Measurements from ENCODE around the gene NAT10.
A peak's percentile ranks its signal among the peaks of the same experiment; 100 is the strongest.

Gene NAT10

DNA sequence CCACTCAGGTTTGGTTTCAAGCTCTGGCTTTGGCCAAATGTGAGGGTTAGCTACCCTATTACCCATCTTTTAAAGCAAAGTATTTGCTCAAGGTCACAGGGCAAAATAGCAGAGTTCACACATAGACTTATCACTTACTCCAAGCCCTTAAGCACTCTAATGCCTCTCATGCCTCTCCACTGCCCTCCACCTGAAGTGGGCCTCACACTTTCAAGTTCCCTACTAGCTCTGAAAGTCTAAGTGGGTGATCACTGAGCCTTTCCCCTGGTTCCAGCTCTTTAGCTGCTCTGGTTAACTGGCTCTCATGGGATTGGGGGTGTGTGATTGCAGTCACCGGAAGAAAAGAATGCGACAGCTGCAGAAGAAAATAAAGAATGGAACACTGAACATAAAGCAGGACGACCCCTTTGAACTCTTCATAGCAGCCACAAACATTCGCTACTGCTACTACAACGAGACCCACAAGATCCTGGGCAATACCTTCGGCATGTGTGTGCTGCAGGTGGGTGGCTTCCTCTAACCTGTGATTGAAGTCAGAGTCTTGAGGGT, 6.4 kb downstream of the NAT10 start:
- no peak for DNase-seq (ENCODE audit: low spot score)

DNA sequence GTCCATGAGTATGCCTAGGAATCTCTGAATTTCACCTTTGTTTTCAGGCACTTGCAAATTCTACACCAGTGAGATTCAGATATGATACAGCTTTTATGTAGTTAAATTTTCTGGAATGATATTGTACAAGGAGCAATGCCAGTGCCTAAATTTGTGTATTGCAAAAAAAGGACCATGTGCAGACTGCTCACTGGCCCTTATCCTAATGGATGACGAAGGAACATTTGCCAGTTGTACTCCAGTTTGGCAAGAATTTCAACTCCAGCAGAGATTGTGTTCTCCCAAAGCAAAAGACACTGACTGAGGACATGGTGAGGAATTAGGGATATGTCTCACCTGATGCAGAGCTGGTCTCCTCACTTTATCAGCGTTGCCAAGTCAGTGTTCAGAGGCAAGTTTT, 8.6 kb downstream of the NAT10 start:
- DNase-seq (ENCODE audit: low spot score) = no peak

- no peak for DNase-seq (ENCODE audit: low spot score)
Observed at GRCh38 chr11:34114471-34114870, 9.0 kb downstream of the NAT10 start.

- DNase-seq (ENCODE audit: low spot score) = no peak
Observed at GRCh38 chr11:34120651-34121050, 15.2 kb downstream of the NAT10 start.

DNA sequence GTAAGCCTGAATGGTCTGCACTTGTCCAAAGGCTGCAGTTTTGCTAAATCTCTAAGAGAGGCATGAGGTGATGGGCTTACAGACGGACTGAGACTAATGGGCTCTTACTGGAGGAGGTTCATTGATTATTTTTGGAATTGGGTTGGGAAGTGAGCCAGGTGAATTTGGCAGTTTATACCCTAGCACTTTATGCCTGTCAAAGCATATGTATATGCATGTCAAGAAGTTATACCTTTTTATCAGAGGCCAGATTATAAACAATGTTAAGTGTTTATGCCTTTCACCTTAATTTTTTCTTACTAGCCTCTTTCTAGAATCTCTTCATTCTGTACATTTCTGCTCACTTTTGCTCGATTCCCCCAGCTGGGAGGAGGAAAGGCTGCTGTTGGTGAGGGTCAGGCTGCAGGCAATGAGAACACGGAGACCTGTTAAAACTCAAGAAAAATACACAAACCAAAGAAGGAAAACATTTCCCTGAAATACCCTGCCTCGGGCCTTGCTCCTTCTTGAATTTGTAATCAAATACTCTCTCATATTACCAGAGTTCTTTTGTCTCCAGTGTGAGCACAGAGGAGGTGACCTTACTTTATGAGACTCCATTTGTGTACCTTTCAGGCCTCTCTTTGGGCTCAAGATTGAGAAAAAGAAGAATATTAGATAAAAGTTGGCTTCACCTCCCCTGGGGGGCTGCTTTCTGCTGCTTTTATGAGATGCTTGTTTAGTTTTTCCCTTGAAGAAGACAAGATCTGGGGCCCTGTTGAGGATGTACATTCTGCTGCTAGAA, 19.6 kb downstream of the NAT10 start:
- no peak for DNase-seq (ENCODE audit: low spot score)

- no peak for DNase-seq (ENCODE audit: low spot score)
Observed at GRCh38 chr11:34126959-34127848, 21.8 kb downstream of the NAT10 start.

- DNase-seq (ENCODE audit: low spot score) = no peak
Observed at GRCh38 chr11:34128824-34129223, 23.4 kb downstream of the NAT10 start.

DNA sequence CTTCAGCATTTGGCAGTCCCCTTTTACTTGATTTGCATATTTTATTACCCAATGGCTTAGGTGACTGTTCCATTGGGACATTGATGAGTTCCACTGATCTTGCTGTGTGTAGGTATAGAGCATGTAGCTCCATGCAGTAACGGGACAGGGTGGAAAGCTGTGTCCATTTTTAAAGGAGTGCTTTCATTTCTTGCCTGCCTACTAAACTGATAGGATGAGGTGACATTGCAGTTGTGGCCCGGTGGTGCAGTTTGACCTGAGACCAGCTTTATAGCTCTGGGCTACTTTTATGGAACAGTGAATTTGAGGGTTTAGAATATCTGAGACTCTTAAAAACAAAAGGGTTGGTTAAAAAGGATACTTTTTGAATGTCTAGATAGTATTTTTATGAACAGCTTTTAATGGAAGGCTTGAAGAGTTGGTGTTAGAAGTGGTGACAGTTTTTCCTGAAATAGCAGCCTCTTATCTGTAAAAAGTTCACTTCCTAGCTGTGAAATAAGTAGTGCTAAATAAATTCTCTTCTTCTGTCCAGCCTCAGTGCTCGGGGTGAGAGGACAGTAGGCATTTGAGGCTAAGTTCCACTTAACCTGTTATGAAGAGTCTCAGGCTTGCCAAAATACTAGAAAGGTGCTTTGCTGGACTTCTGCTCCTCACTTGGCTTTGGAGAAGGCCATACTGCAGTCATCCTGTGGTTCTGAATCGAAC, 27.0 kb downstream of the NAT10 start:
- DNase-seq (ENCODE audit: low spot score) = no peak

GRCh38 chr11:34134765-34135164, 29.3 kb downstream of the NAT10 start:
- no peak for DNase-seq (ENCODE audit: low spot score)

GRCh38 chr11:34135439-34135838, 30.0 kb downstream of the NAT10 start:
- DNase-seq (ENCODE audit: low spot score) = no peak

GRCh38 chr11:34136420-34136819, 31.0 kb downstream of the NAT10 start:
- no peak for DNase-seq (ENCODE audit: low spot score)

GRCh38 chr11:34139346-34139745, 33.9 kb downstream of the NAT10 start:
- DNase-seq (ENCODE audit: low spot score) = no peak

DNA sequence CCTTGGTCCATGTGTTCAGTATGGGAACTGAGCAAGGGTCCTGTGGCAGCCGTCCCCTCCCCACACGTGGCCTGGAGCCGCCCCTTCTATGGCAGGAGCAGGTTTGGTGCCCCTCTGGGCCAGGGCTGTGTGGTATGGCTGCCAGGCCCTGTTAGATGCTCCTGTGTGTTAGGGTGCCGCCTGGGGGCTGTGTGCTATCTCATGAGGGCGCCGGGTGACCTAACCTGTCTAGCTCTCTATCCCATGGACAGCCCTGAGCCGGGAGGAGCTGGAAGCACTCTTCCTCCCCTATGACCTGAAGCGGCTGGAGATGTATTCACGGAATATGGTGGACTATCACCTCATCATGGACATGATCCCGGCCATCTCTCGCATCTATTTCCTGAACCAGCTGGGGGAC, 34.7 kb downstream of the NAT10 start:
- no peak for DNase-seq (ENCODE audit: low spot score)

- no peak for DNase-seq (ENCODE audit: low spot score)
Observed at GRCh38 chr11:34143048-34143447, 37.6 kb downstream of the NAT10 start.

DNA sequence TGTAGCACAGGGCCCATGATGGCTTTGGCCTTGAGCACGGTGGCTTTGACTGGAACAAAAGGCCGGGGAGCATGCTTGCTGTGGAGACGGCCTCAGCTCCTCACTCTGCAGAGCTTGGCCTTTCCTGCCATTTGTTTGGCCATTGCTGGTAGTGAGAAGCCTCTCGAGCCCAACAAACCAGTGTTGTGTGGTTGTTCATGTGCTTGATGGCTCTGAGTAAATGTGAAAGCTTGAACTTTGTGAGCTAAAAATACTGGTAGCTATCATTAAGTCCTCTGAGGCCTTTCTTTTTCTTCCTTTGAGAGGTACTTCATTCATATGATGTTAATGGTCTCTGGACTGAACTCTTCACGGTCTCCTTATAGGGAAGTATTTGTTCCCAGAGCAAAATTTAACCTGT, 39.6 kb downstream of the NAT10 start:
- DNase-seq (ENCODE audit: low spot score) = no peak

DNA sequence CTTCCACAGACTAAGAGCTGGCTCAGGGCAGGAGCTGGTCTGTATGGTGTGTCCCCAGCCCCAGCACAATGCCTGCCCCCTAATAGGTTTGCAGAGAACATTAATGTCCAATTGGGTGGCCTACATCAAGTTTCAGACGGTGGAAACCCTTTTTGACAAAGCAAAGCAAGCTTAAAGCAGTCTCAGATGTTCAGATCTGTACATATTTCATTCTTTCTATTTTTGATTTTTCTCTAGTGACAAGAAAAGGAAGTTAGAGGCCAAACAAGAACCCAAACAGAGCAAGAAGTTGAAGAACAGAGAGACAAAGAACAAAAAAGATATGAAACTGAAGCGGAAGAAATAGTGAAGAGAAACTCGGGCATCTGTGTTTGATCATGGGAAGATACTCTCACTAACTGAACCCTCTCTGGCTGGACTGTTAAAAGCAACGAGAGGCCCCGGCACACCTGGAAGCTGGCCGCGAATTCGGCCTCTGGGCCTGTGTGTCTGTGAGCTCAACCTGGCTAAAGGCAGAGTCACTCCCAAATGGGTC, 40.5 kb downstream of the NAT10 start:
- DNase-seq (ENCODE audit: low spot score) = no peak

- DNase-seq (ENCODE audit: low spot score) = no peak
Observed at GRCh38 chr11:34146411-34146810, 41.0 kb downstream of the NAT10 start.

GRCh38 chr11:34146866-34147265, 41.4 kb downstream of the NAT10 start:
- DNase-seq (ENCODE audit: low spot score) = no peak

DNA sequence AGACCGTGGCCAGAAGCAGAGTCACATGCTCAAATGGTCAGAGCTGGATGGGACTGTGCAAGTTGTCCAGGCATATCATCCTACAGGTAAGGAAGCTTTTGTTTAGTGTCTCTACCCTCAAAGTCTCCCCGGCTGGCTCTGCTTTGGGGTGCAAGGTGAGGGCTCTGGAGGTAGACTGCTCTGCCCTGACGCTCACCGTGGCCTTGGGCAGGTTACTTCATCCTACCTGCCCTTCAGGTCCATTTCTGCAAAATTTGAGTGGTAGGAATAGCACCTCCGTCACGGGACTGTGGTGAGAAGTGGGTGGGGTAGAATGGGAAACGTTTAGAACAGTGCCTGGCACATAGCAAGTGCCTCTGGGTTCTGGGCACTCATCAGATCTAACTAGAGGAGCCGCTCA, 42.2 kb downstream of the NAT10 start:
- no peak for DNase-seq (ENCODE audit: low spot score)

DNA sequence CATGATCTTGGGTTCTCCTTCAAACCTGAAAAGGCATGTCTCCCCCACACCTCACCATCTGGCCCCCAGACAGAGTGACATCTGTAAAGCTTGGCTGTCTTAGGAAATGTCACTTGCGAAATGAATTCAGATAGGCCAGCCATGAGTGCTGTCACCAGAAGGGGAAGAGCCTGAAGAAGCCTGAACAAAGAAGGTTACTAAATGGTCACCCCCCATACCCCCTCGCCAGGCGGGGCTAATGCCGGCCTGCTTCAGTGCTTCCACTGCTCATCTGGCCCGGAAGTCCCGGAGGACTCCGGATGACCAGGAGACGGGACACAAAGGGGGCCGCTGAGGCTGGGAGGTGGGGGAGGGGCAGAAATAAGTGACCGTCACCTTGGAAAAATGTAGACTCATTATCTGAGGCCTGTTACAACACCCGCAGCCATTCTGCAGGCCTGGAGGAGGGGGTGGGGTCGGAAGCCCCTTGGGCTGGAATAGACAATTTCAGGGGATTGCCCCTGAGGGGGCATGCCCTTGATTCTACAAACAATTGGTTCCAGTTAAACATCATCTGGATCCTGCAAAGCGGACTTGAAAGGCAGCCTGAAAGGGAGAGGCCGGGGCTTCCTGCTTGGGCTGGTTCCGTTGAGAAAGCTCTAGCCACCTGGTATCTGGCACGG, 43.2 kb downstream of the NAT10 start:
- DNase-seq (ENCODE audit: low spot score) = no peak

- no peak for DNase-seq (ENCODE audit: low spot score)
Observed at GRCh38 chr11:34149274-34149673, 43.8 kb downstream of the NAT10 start.

DNA sequence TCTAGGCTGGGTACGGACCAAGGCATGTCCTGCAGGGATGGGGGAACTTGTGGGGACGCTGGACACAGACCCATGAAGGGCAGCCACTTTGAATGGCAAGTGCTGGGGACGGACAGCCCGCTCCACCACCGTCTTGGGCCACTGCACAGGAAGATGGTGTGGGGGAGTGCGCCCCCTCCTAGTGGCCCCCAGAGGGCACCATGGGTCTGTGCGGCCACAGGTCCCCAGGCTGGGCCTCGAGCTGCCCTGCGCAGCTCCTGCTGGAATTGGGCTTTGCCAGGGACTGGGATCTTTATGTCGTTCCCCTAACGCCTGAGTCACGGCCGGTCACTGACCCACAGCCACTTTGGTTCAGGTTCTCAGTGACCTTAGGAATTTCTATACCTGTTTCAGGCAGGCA, 44.4 kb downstream of the NAT10 start:
- DNase-seq (ENCODE audit: low spot score) = peak; percentile 41

Data from AG08395 (cell line).